Gastrocnemius medialis (tissue), 4 donors: ENCODE results near the gene THAP12. TPM values are rescaled to one million over a fixed set of nuclear protein-coding genes. Genes with fewer than 3 reads are reported as not detected.

Experiments
- ATAC-seq, 2 donors: fragments of 150-250 bp; one replicate each; pipeline ENCODE4 v1.9.1; 2016
- DNase-seq, 2 donors: peaks; one replicate each; pipeline ENCODE4 v3.0.0-alpha.2; 2019
- H3K27ac ChIP-seq, 4 donors: fragments of 200-600 bp; sonication (generic); 1 replicate in 1 of 4; 2 replicates in 3 of 4; pipeline ENCODE4 v1.5.1; 2016 to 2018; ENCODE audit warnings: mild to moderate bottlenecking in 2 of 4, moderate library complexity in 1 of 4
- H3K27me3 ChIP-seq, 3 donors: fragments of 200-600 bp; sonication (generic) in 2 of 3; 1 replicate in 1 of 3; 2 replicates in 2 of 3; pipeline versions ENCODE4 v1.5.1 to v1.6.0; 2016 to 2019; ENCODE audit warnings: mild to moderate bottlenecking in 1 of 3, moderate library complexity in 1 of 3
- H3K36me3 ChIP-seq, 2 donors: fragments of 200-600 bp; sonication (generic) in 1 of 2; one replicate each; pipeline ENCODE4 v1.5.1; 2017 to 2018
- H3K4me1 ChIP-seq, 2 donors: fragments of 200-600 bp; sonication (generic) in 1 of 2; one replicate each; pipeline ENCODE4 v1.5.1; 2016 to 2017; ENCODE audit warnings: mild to moderate bottlenecking in 2 of 2
- H3K4me3 ChIP-seq, 4 donors: fragments of 200-600 bp; sonication (generic) in 3 of 4; 1 replicate in 1 of 4; 2 replicates in 3 of 4; pipeline ENCODE4 v1.5.1; 2016 to 2019; ENCODE audit warnings: mild to moderate bottlenecking in 2 of 4
- H3K9me3 ChIP-seq, 3 donors: fragments of 200-600 bp; sonication (generic) in 2 of 3; 1 replicate in 1 of 3; 2 replicates in 2 of 3; pipeline ENCODE4 v1.5.1; 2016 to 2019
- POLR2A ChIP-seq, 2 donors: fragments of 450-650 bp; IDR thresholded peaks; one replicate each; pipeline ENCODE4 v1.6.1; 2017; ENCODE audit warnings: antibody characterized with exemption in 2 of 2, mild to moderate bottlenecking in 2 of 2, moderate library complexity in 2 of 2
- in situ Hi-C, 4 donors: fragments of 200-750 bp; cut with MboI; loops; one replicate each; pipeline versions ENCODE4 v1.15.0 to v1.8.0; 2017; ENCODE audit warnings: low sequenced_read_pairs in 4 of 4
- intact Hi-C: fragments of 100-400 bp; cut with DNase I; formaldehyde crosslinking; loops from one replicate; pipeline ENCODE4 v1.15.1; 2023; ENCODE audit warnings: low total_unique reads
- total RNA-seq, 4 donors: library from RNA; depleted of rRNA; stranded (reverse); fragments of >200 nt; gene quantifications; one replicate each; pipeline versions ENCODE4 v1.1.0 to v1.2.3, GENCODE V29; 2016
- TF ChIP-seq, protein P1 (sequence below), 5 experiments: fragments of 450-650 bp in 3 of 5; fragments of 200-600 bp in 2 of 5; sonication (generic) in 2 of 5; IDR thresholded peaks in 4 of 5; conservative IDR thresholded peaks in 1 of 5; 1 replicate in 4 of 5; 2 replicates in 1 of 5; pipeline ENCODE4 v1.5.1; 2016 to 2019; ENCODE audit warnings: antibody characterized with exemption in 5 of 5, mild to moderate bottlenecking in 3 of 5, moderate library complexity in 3 of 5

THAP12 gene
- total RNA-seq, 4 donors from 2014 or later, result 24.5 to 35.3 (median 30.2) TPM

DNA sequence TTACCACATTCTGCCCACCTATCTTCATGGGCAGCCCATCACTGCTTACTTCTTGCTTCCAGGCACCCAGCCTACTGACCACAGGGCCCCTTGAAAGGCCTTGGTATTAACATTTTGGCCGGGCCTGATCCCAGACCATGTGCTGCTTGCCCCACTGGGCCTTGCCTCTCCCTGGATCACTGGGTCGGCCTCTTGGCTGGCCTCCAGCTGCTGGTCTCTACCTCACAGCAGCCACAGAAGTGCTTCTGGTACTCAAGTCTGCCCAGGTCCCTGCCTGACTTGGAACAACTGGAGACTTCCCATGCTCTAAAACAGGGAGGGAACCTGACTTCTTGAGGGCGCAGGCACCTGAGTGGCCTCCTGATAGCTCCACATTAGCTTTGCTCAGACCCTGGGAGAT is 63.6 kb downstream of the THAP12 start:
- TF ChIP-seq, protein P1, sequence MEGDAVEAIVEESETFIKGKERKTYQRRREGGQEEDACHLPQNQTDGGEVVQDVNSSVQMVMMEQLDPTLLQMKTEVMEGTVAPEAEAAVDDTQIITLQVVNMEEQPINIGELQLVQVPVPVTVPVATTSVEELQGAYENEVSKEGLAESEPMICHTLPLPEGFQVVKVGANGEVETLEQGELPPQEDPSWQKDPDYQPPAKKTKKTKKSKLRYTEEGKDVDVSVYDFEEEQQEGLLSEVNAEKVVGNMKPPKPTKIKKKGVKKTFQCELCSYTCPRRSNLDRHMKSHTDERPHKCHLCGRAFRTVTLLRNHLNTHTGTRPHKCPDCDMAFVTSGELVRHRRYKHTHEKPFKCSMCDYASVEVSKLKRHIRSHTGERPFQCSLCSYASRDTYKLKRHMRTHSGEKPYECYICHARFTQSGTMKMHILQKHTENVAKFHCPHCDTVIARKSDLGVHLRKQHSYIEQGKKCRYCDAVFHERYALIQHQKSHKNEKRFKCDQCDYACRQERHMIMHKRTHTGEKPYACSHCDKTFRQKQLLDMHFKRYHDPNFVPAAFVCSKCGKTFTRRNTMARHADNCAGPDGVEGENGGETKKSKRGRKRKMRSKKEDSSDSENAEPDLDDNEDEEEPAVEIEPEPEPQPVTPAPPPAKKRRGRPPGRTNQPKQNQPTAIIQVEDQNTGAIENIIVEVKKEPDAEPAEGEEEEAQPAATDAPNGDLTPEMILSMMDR (IDR thresholded peaks at IDR 0.05 in 4 of 5, conservative IDR thresholded peaks at IDR 0.05 in 1 of 5), result no peak
- TF ChIP-seq POLR2A (IDR thresholded peaks at IDR 0.05), result no peak
- in situ Hi-C loops, result loop anchor here (5.0 to 10.0 kb wide), 5 partner anchors 102 to 422 kb away; partner anchors contain the start of gene WNT11 (in 2 of the 4)
- intact Hi-C loops, result loop anchor here (5.0 kb wide), 1 partner anchor 420 kb away; no protein-coding TSS in a partner anchor

DNA sequence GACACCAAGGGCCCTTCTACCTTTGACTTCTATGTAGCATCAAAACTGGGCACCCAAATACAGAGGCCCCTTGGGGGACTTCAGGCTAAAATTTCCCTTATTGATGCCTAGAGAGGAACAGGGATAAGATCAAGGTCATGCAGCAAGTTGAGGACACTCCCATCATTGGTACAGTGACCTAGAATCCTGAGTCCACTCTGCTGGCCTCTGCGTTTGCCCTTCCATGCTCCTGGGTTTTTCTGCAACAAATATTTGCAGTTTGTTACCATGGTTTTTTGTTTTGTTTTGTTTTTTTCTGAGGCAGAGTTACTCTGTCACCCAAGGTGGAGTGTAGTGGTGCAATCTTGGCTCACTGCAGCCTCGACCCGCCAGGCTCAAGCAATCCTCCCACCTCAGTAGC is 64.2 kb downstream of the THAP12 start:
- intact Hi-C loops, result loop anchor here (5.0 kb wide), 1 partner anchor 419 kb away; no protein-coding TSS in a partner anchor
- Histone ChIP-seq H3K27ac (no peak overlapping the region), H3K9me3 (no peaks in the 10 kb centered on the region), H3K36me3 (no peaks in the 10 kb centered on the region), H3K27me3 (peaks cover 4 to 7% (median 6%) of the 10 kb centered on the region in 3 donors), H3K4me1 (no peaks in the 10 kb centered on the region), H3K4me3 (no peak overlapping the region)
- in situ Hi-C loops, result loop anchor here (5.0 to 10.0 kb wide), 5 partner anchors 102 to 422 kb away; partner anchors contain the start of gene WNT11 (in 2 of the 4)
- no peak for TF ChIP-seq POLR2A (IDR thresholded peaks at IDR 0.05)
- TF ChIP-seq, protein P1 (IDR thresholded peaks at IDR 0.05 in 4 of 5, conservative IDR thresholded peaks at IDR 0.05 in 1 of 5), result no peak
- ATAC-seq (no peak), DNase-seq (no peak)

More for the DNA sequence above, 63.6 kb downstream of the THAP12 start:
- no peaks in the 10 kb centered on the region for H3K4me1 ChIP-seq
- H3K27ac ChIP-seq, result no peak overlapping the region
- H3K4me3 ChIP-seq, result no peak overlapping the region
- no peaks in the 10 kb centered on the region for H3K36me3 ChIP-seq
- ATAC-seq (no peak), DNase-seq (no peak)
- H3K9me3 ChIP-seq, result no peaks in the 10 kb centered on the region
- H3K27me3 ChIP-seq, result peaks cover 5 to 9% (median 8%) of the 10 kb centered on the region in 3 donors

GRCh38 chr11:76315182-76315853 is 65.6 kb downstream of the THAP12 start:
- intact Hi-C loops, result loop anchor here (5.0 kb wide), 1 partner anchor 418 kb away; no protein-coding TSS in a partner anchor
- no peak overlapping the region for H3K4me3 ChIP-seq
- no peaks in the 10 kb centered on the region for H3K9me3 ChIP-seq
- no peak overlapping the region for H3K27ac ChIP-seq
- no peaks in the 10 kb centered on the region for H3K36me3 ChIP-seq
- in situ Hi-C loops, result loop anchor here (5.0 to 10.0 kb wide), 5 partner anchors 101 to 421 kb away; partner anchors contain the start of gene WNT11 (in 2 of the 4)
- TF ChIP-seq, protein P1 (IDR thresholded peaks at IDR 0.05 in 4 of 5, conservative IDR thresholded peaks at IDR 0.05 in 1 of 5), result no peak
- no peak for TF ChIP-seq POLR2A (IDR thresholded peaks at IDR 0.05)
- no peaks in the 10 kb centered on the region for H3K4me1 ChIP-seq
- DNase-seq, result no peak
- no peak for ATAC-seq
- no peaks in the 10 kb centered on the region for H3K27me3 ChIP-seq

DNA sequence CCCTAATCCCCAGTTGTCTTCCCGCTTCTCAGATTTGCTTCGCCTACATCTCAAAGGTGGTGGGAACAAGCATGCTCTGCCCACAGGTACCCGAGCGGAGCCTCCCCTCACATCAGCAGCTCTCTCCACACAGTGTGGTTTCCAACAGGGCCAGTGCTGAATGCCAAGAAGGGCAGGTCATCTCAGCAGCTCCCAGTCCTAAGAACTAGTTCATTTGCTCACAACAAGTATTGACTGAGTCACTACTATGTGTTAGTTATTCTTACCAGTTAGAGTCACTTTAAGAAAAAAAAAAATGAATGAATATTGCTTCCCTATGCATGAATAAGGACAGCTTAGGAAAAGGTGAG is 66.2 kb downstream of the THAP12 start:
- intact Hi-C loops (loop anchor here (5.0 kb wide), 1 partner anchor 417 kb away; no protein-coding TSS in a partner anchor), in situ Hi-C loops (loop anchor here (5.0 to 10.0 kb wide), 5 partner anchors 100 to 420 kb away; partner anchors contain the start of gene WNT11 (in 2 of the 4))
- TF ChIP-seq, protein P1 (IDR thresholded peaks at IDR 0.05 in 4 of 5, conservative IDR thresholded peaks at IDR 0.05 in 1 of 5), result no peak
- ATAC-seq (no peak), DNase-seq (no peak)
- Histone ChIP-seq H3K27ac (no peak overlapping the region), H3K4me3 (no peak overlapping the region), H3K9me3 (no peaks in the 10 kb centered on the region), H3K4me1 (no peaks in the 10 kb centered on the region), H3K27me3 (no peaks in the 10 kb centered on the region), H3K36me3 (no peaks in the 10 kb centered on the region)
